DMS 273 (cell line): ENCODE measurements around the gene RAB27A.
"Not testable (repeated sequence)": the region's sequence is repeated elsewhere in the genome, so short reads cannot be mapped to it uniquely, and the experiment has no call there.

ENCODE experiments used
- DNase-seq: peaks from one replicate; lab custom pipeline; 2025; ENCODE audit not compliant: unreplicated experiment; lab: John Stamatoyannopoulos, UW

The RAB27A gene

GRCh38 chr15:55252201-55252600, 37.4 kb downstream of the RAB27A start:
- DNase-seq, result not testable (repeated sequence)

- no peak for DNase-seq
Observed at GRCh38 chr15:55250941-55251340, 38.7 kb downstream of the RAB27A start.

DNA sequence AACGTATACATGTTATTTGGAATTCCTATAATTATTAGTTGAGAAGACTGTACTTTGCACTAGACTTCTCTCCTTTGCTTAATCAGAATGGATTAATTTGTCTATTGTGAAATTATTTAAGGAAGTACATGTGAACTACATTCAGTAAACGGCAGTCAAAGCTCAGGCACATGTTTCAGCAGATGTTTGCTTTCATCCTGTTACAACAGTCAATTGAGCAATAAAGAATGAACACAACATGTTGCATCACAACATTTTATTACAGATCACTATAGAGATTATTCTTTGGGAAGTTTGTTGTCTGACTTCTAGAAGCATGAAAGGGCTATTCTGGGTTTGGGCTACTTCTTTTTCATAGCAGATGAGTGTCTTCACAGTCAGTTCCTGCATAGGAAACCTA, 39.2 kb downstream of the RAB27A start:
- DNase-seq, result no peak

GRCh38 chr15:55249885-55250284, 39.7 kb downstream of the RAB27A start:
- DNase-seq, result not testable (repeated sequence)

DNA sequence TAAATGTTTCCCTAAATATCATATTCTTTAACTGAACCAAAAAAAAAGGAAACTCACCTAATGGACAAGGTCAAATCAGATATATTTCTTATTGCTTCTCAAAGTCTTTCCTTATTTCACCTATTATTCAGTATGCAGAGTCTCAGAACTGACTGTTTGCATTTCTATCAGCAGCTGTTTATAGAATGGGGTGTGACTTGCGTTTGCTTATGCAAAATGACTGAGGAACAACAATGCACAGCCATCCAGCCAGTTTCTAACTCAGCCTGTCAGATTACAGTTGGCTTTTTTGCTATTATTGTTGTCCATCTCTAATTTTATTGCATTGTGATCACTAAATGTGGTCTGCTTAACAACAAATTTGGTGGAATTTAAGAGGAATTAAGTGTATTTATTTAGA, 40.7 kb downstream of the RAB27A start:
- DNase-seq, result no peak

- no peak for DNase-seq
Observed at GRCh38 chr15:55247766-55248427, 41.7 kb downstream of the RAB27A start.

DNA sequence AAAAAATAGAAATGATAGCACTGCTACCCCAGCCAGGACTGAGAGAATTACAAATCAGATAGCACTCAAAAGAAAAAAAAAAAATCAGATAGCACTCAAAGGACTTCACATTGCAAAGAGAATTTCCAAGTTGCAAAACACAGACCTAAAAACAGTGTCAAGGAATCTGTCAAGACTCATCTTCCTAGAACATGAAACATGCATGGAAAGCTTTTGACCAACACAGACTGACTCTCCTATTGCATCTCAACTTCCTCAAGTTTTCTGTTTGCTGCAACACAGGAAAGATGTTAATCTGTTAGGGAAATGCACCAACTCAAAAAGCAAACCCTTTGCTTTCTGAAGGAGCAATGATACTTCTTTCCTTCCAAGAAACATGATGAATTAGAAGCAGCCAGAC, 42.3 kb downstream of the RAB27A start:
- DNase-seq, result no peak

GRCh38 chr15:55246567-55246966, 43.0 kb downstream of the RAB27A start:
- DNase-seq, result no peak

DNA sequence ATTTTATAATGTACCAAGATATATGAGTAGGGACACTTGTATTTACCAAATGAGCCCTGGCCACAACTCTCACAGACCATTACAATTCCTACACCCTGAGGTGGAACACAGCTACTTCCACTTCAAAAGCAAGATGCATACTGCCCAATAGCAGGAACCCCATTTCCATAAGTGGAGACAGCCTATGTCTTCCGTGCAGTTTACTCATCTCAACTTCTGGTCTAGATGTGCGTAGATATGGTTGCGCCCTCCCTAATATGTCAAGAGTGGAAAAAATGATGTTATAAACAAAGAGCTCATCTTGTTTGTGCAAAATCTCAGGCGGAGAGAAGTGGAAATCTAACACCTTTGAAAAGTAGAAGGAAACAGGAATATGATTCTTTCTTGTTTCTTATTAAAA, 44.6 kb downstream of the RAB27A start:
- no peak for DNase-seq

GRCh38 chr15:55241891-55242290, 47.7 kb downstream of the RAB27A start:
- DNase-seq, result no peak

DNA sequence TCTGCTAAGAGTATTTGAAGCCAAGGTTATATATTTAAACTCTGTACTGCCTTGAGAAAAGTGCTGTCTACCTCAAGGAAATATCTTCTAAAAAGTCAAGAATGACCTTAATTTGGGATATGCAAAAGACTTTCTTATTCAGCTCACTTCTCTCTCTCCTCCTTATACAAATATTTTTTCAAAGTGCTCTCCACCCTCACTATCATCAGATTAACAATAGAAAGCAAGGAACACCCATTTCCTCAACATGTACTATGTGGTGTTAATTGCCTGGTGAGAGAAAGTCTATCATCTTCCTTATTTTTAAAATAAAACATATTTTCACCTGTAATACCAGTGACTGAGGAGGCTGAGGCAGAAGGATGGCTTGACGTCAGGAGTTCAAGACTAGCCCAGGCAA, 48.4 kb downstream of the RAB27A start:
- no peak for DNase-seq

DNA sequence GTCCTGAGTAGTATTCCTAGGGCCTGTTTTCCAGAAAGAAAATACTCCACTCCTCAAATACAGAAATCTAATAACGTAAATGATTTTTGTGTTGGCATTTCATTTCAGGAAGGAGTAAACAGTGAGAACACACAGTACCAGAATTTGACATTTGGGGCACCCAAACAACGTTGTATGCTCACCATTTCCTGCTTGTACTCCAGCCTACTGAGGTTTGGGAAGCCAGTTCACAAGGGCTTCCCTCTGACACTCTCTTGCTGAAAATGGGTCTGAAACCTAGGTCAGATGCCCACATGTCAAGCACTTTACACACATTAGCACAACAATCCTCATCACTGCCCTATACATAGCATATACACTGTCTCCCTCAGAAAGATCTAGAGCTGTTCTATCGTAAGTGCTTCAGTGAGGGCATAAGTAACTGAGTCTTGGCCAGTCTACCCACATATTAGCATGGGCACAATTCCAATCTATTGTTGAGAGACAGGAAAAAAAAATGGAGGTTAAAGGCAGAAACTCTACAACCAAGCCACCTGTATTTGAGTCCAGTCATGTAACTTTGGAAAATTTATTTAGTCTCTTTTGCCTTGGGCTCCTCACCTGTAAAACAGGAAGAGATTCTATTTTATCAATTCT, 49.4 kb downstream of the RAB27A start:
- DNase-seq, result no peak

DNA sequence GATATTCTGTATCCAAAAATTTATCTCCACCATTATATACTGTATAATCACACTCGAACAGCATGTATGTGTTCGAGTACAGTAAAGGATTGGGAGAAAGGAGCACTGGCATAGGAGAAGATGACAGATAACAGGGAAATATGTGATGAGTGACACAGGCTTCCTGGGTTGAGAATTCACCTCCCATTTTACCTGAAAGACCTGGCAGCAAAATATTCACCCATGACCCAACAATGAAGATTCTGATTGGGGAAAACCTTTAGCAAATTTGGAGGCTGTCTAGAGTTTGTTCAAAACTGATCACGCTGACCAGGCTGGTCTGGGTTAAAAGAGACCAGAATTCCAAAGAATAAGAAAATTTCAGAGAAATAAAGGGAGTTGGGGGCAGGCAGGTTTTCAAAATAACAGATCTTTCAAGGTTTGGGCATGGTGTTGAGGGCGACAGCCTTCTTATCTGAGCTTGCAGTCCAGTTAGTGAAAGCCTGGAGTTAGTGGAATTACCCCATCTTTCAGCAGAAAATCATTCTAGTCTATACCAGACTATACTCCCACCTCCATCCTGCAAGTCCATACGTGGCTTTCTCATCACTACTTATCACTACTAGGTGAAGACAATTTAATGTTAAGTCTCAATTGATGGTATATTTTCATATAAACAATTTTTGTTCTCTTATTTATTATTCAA, 50.0 kb downstream of the RAB27A start:
- no peak for DNase-seq

DNA sequence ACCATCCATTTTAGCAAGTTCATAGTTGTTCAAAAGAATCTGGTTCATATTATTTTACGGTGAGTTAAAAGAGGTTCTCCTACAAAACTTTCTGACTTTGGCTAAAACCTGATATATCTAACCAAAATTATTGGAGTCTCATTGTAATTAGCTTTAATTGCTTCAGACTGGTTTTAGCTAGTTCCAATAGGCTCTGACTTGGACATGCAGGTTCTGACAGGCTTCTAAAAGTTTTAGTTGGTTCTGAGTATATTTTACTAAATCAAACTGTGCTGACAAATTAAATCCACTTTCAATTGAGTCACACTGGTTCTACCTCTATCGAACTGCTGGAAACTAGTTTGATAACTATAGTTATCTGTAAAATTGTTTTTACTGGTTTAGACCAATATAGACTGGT, 50.7 kb downstream of the RAB27A start:
- no peak for DNase-seq

DNA sequence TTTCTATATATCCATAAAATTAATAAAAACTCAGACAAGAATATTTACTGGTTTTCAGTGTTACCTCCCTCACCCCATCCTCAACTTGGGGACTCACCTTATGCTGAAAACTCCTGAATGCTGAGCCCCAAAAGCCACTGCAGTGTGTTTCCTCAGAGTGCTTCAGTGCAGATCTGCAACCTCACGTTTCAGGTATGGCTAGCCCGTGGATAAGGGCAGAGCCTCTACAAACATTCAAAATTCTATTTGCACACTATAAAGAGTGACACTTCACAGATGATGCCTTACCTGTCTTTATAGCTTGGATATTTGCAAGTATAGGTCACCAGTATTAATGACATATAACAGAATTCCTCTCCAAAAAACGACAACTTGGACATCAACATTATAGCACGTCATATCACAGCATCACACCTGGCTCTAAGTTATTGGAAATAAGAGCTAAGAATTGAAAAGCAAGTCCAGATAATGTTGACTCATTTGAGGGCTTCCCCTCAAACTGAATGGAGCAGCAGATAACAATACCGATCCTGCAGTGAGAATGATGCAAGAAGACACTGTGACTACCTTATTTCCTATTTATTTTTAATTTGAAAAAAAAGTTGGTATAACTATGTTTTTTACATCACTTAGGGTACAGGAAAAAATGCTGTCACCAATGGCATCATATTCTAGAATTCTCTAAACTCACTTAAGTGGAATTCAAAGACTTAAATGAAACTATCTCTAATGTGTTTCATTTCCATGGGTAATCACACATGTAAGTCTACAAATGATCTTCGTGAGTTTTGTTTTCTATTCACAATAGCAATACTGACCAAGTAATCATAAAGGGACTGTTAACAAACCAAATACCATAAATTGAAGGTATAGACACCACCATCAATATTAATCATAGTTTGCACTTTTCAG, 52.1 kb downstream of the RAB27A start:
- no peak for DNase-seq

DNA sequence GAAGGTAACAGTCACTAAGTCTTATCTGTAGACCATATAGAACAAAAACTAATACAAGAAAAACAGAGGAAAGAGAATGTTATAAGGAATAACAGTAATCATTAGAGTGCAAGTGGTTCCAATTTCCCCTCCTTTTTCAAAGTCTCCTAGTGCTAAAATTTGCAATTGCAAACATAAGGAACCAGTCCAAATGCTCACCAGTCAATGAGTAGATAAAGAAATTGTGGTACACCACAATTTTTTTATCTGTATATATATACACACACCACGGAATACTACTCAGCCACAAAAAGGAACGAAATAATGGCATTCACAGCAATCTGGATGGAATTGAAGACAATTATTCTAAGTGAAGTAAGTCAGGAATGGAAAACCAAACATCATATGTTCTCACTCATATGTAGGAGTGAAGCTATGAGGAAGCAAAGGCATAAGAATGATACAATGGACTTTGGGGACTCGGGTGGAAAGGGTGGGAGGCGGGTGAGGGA, 54.0 kb downstream of the RAB27A start:
- no peak for DNase-seq

DNA sequence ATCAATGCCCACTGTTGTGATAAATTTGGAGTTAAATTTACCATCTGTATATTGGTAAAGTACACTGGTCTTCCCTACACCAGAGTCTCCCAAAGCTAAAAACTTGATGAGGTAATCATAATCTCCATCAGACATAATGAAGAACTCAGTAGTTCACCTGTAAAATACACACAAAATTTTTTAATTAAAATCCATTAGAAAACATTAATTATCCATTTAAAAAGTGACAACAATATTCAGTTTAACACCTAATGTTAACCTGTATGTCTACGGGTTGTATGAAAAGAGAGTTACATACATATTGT, 54.9 kb downstream of the RAB27A start:
- no peak for DNase-seq

DNA sequence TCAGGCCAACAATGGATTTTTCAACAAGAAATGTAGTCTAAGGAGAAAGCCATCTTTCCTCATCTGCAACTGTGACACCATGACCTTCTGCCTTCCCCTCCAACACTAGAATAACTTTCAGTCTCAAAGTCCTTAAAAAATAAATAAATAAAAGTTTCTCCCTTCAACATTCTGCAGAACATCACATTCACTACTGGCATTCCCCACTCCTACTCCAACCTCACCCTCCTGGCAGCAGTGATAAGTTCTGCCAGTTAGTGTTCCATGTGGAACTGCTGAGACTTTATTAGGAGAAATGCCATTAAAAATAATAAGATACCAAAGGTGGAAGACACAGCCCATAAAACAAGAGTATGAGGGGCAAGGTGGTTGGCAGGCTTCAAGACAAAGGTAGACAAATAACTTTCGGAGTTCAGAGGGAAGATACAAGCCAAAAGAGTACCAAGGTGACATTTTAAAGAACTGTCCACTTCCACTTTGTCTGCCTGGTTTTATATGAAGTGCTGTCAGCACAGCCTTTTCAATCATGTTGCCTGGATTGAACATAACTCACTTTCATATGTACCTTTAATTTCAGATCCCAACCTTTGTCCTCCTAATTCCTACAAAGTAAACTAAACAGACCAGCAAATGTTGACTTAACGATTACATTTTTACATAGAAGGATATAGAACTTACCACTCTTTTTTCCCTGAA, 55.4 kb downstream of the RAB27A start:
- DNase-seq, result no peak

- no peak for DNase-seq
Observed at GRCh38 chr15:55231455-55231854, 58.2 kb downstream of the RAB27A start.

- DNase-seq, result no peak
Observed at GRCh38 chr15:55230953-55231352, 58.7 kb downstream of the RAB27A start.
